ENCODE data around the gene KY. TPM values are rescaled to one million over a fixed set of nuclear protein-coding genes. Genes with fewer than 3 reads are reported as not detected.

KY gene
- polyA plus RNA-seq, 3 donors = 0.03 to 0.09 TPM; not detected in 1

GRCh38 chr3:134677987-134678308, 27.1 kb upstream of the KY start:
- intact Hi-C loops (cut with micrococcal nuclease) = no loop called here
- no peaks in the 10 kb centered on the region for H3K36me3 ChIP-seq (replicated peaks in 1 of 2; ENCODE audit: control insufficient read depth in 1 of 2, insufficient read depth in 2 of 2, low read length in 2 of 2)
- H3K27me3 Mint-ChIP-seq (ENCODE audit: low read depth in 3 of 3) = peaks cover 2 to 4% (median 4%) of the 10 kb centered on the region in 3 donors
- H3K27ac ChIP-seq (ENCODE audit: low read depth in 1 of 2, low read length in 2 of 2) = no peak overlapping the region
- H3K9me3 Mint-ChIP-seq = peaks cover 11 to 26% (median 17%) of the 10 kb centered on the region in 7 donors
- no peaks in the 10 kb centered on the region for H3K79me2 ChIP-seq (ENCODE audit: insufficient read depth, low read length)
- H3K9ac ChIP-seq (ENCODE audit: insufficient read depth, low read length, poor library complexity, severe bottlenecking) = no peak overlapping the region
- H3K4me1 Mint-ChIP-seq = no peaks in the 10 kb centered on the region
- no peak overlapping the region for H3K4me3 ChIP-seq (replicated peaks in 1 of 3; ENCODE audit: low read depth in 2 of 3, low read length in 3 of 3)
- TF ChIP-seq CTCF (IDR thresholded peaks at IDR 0.05) = no peak
- no peaks in the 10 kb centered on the region for H3K36me3 Mint-ChIP-seq
- 100% methylated on average over 2 of the region's 2 CpGs for WGBS (ENCODE audit: insufficient coverage)
- H4K20me1 ChIP-seq (ENCODE audit: insufficient read depth, low read length) = no peaks in the 10 kb centered on the region
- DNase-seq = no peak
- no peaks in the 10 kb centered on the region for H3K27me3 ChIP-seq (ENCODE audit: control insufficient read depth in 2 of 2, insufficient read depth in 2 of 2, low read length in 2 of 2)
- no peak overlapping the region for H3K27ac Mint-ChIP-seq
- H3K4me3 Mint-ChIP-seq = no peak overlapping the region
- H3K4me2 ChIP-seq (replicated peaks; ENCODE audit: extremely low read depth, low read length, poor library complexity, severe bottlenecking) = no peak overlapping the region
- no peaks in the 10 kb centered on the region for H3K4me1 ChIP-seq (ENCODE audit: control insufficient read depth in 1 of 2, insufficient read depth in 2 of 2, low read length in 2 of 2)
- peaks cover 8 to 18% of the 10 kb centered on the region in 2 donors for H3K9me3 ChIP-seq (replicated peaks in 1 of 2; ENCODE audit: control insufficient read depth in 1 of 2, insufficient read depth in 1 of 2, low read length in 2 of 2)
- H2AFZ ChIP-seq (ENCODE audit: insufficient read depth, low read depth, low read length, poor library complexity, severe bottlenecking) = no peak overlapping the region

GRCh38 chr3:134677196-134677986, 26.6 kb upstream of the KY start:
- H3K4me3 Mint-ChIP-seq = no peak overlapping the region
- WGBS (ENCODE audit: insufficient coverage) = 71% methylated on average over 10 of the region's 11 CpGs
- no peak overlapping the region for H3K4me3 ChIP-seq (replicated peaks in 1 of 3; ENCODE audit: low read depth in 2 of 3, low read length in 3 of 3)
- H4K20me1 ChIP-seq (ENCODE audit: insufficient read depth, low read length) = no peaks in the 10 kb centered on the region
- no peaks in the 10 kb centered on the region for H3K36me3 Mint-ChIP-seq
- no peaks in the 10 kb centered on the region for H3K4me1 Mint-ChIP-seq
- DNase-seq = peak; percentile 2 to 18 (median 3)
- H3K27me3 ChIP-seq (ENCODE audit: control insufficient read depth in 2 of 2, insufficient read depth in 2 of 2, low read length in 2 of 2) = no peaks in the 10 kb centered on the region
- no peak overlapping the region for H3K4me2 ChIP-seq (replicated peaks; ENCODE audit: extremely low read depth, low read length, poor library complexity, severe bottlenecking)
- intact Hi-C loops (cut with micrococcal nuclease) = no loop called here
- H3K27ac ChIP-seq (ENCODE audit: low read depth in 1 of 2, low read length in 2 of 2) = no peak overlapping the region
- TF ChIP-seq CTCF (IDR thresholded peaks at IDR 0.05) = peak; percentile 61
- no peak overlapping the region for H3K27ac Mint-ChIP-seq
- H3K9ac ChIP-seq (ENCODE audit: insufficient read depth, low read length, poor library complexity, severe bottlenecking) = no peak overlapping the region
- H3K9me3 ChIP-seq (replicated peaks in 1 of 2; ENCODE audit: control insufficient read depth in 1 of 2, insufficient read depth in 1 of 2, low read length in 2 of 2) = peaks cover 13 to 18% of the 10 kb centered on the region in 2 donors
- H3K79me2 ChIP-seq (ENCODE audit: insufficient read depth, low read length) = no peaks in the 10 kb centered on the region
- no peaks in the 10 kb centered on the region for H3K36me3 ChIP-seq (replicated peaks in 1 of 2; ENCODE audit: control insufficient read depth in 1 of 2, insufficient read depth in 2 of 2, low read length in 2 of 2)
- no peak overlapping the region for H2AFZ ChIP-seq (ENCODE audit: insufficient read depth, low read depth, low read length, poor library complexity, severe bottlenecking)
- H3K27me3 Mint-ChIP-seq (ENCODE audit: low read depth in 3 of 3) = peaks cover 4% of the 10 kb centered on the region in 3 donors
- H3K4me1 ChIP-seq (ENCODE audit: control insufficient read depth in 1 of 2, insufficient read depth in 2 of 2, low read length in 2 of 2) = no peaks in the 10 kb centered on the region
- H3K9me3 Mint-ChIP-seq = peaks cover 15 to 30% (median 17%) of the 10 kb centered on the region in 7 donors

Measured in CD14-positive monocyte (primary cell).